Thyroid gland (tissue), 4 donors: ENCODE data around the gene F13A1. TPM values are rescaled to one million over a fixed set of nuclear protein-coding genes. Genes with fewer than 3 reads are reported as not detected.

Source experiments
- DNase-seq, 2 donors: peaks; one replicate each; pipeline ENCODE4 v3.0.0-alpha.2; 2019
- H3K27ac ChIP-seq, 3 donors: fragments of 200-600 bp; sonication (generic); 1 replicate in 2 of 3; 2 replicates in 1 of 3; pipeline ENCODE4 v1.5.1; 2016 to 2019; ENCODE audit warnings: mild to moderate bottlenecking in 1 of 3, moderate library complexity in 1 of 3
- H3K27me3 ChIP-seq: fragments of 200-600 bp; sonication (generic); one replicate; pipeline ENCODE4 v1.5.1; 2019
- H3K36me3 ChIP-seq, 2 donors: fragments of 200-600 bp; sonication (generic); one replicate each; pipeline ENCODE4 v1.5.1; 2016 to 2019
- H3K4me1 ChIP-seq, 2 donors: fragments of 200-600 bp; sonication (generic); one replicate each; pipeline ENCODE4 v1.5.1; 2017 to 2019
- H3K4me3 ChIP-seq, 3 donors: fragments of 200-600 bp; sonication (generic); replicated peaks in 1 of 3; 1 replicate in 2 of 3; 2 replicates in 1 of 3; pipeline ENCODE4 v1.5.1; 2016; ENCODE audit warnings: mild to moderate bottlenecking in 1 of 3
- H3K9me3 ChIP-seq: fragments of 200-600 bp; sonication (generic); one replicate; pipeline ENCODE4 v1.5.1; 2017
- POLR2A ChIP-seq, 2 donors: fragments of 450-650 bp; IDR thresholded peaks; one replicate each; pipeline ENCODE4 v1.6.1; 2017; ENCODE audit warnings: antibody characterized with exemption in 2 of 2, mild to moderate bottlenecking in 2 of 2, moderate library complexity in 1 of 2
- WGBS, 2 donors: methylation state at CpG; one replicate each; pipeline ENCODE4 v1.1.5; 2017; 5-methylcytosine and 5-hydroxymethylcytosine counted together
- intact Hi-C: fragments of 100-400 bp; cut with DNase I; formaldehyde crosslinking; loops from one replicate; pipeline ENCODE4 v1.15.1; 2023
- total RNA-seq, 4 donors: library from RNA; depleted of rRNA; stranded (reverse); fragments of >200 nt; gene quantifications; one replicate each; pipeline ENCODE4 v1.2.3, GENCODE V29; 2016
- TF ChIP-seq, protein P1 (sequence below), 6 experiments: fragments of 200-600 bp in 3 of 6; fragments of 450-650 bp in 3 of 6; sonication (generic) in 3 of 6; IDR thresholded peaks; one replicate each; pipeline ENCODE4 v1.5.1; 2016 to 2019; ENCODE audit warnings: antibody characterized with exemption in 6 of 6, mild to moderate bottlenecking in 2 of 6, inconsistent platforms in 1 of 6, moderate library complexity in 1 of 6

Gene F13A1
- total RNA-seq, 4 donors from 2014 or later: 23.7 to 139 (median 54.7) TPM

DNA sequence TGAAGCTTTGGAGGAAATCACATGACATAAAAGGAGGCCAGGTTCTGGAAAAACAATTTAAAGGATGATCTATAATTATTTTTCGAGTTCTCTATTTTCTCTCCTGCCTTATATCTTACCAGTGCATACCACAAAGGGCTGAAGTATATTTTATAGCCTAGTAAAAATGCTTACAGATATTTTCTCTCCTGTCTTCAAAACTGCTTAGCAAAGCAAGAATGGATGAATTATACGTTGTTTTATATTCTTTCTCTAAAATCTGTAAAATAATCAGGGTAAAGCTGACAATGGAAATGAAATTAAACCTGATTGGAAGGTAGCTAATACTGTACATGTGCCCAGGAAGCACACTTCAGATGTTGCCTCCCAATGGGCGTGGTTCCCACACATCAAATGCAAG lies 123.7 kb downstream of the F13A1 start:
- Histone ChIP-seq H3K36me3 (no peaks in the 10 kb centered on the region), H3K4me3 (no peak overlapping the region), H3K4me1 (no peaks in the 10 kb centered on the region), H3K27ac (no peak overlapping the region), H3K27me3 (no peaks in the 10 kb centered on the region), H3K9me3 (no peaks in the 10 kb centered on the region)
- TF ChIP-seq, protein P1, sequence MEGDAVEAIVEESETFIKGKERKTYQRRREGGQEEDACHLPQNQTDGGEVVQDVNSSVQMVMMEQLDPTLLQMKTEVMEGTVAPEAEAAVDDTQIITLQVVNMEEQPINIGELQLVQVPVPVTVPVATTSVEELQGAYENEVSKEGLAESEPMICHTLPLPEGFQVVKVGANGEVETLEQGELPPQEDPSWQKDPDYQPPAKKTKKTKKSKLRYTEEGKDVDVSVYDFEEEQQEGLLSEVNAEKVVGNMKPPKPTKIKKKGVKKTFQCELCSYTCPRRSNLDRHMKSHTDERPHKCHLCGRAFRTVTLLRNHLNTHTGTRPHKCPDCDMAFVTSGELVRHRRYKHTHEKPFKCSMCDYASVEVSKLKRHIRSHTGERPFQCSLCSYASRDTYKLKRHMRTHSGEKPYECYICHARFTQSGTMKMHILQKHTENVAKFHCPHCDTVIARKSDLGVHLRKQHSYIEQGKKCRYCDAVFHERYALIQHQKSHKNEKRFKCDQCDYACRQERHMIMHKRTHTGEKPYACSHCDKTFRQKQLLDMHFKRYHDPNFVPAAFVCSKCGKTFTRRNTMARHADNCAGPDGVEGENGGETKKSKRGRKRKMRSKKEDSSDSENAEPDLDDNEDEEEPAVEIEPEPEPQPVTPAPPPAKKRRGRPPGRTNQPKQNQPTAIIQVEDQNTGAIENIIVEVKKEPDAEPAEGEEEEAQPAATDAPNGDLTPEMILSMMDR (IDR thresholded peaks at IDR 0.05): no peak
- TF ChIP-seq POLR2A (IDR thresholded peaks at IDR 0.05): no peak
- 75 to 83% methylated on average over 3 of the region's 3 CpGs for WGBS, 2 donors
- intact Hi-C loops: no loop called here
- no peak for DNase-seq

DNA sequence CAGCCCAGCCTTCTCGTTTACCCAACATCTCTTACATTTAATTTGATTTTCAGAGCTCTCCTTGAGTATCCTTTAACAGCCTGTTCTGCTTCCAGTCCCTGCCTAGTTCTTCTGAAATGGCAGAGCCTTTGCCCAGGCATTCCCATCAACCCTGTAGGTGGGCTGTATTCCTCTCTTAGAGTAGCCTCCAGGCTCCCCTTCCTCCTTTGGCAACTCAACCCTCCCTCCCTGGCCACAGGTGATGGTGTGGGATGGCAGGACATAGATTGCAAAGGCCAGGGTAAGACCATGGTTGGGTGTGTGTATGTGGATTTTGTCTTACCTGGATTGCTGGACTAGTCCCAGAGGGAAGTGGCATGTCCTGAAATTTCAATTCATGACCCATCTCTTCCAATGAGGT lies 125.4 kb downstream of the F13A1 start:
- no peak for DNase-seq
- H3K36me3 ChIP-seq: no peaks in the 10 kb centered on the region
- H3K27me3 ChIP-seq: no peaks in the 10 kb centered on the region
- 90 to 95% methylated on average over 1 of the region's 1 CpG for WGBS, 2 donors
- TF ChIP-seq, protein P1 (IDR thresholded peaks at IDR 0.05): no peak
- TF ChIP-seq POLR2A (IDR thresholded peaks at IDR 0.05): no peak
- no peak overlapping the region for H3K4me3 ChIP-seq
- no peak overlapping the region for H3K27ac ChIP-seq
- no peaks in the 10 kb centered on the region for H3K4me1 ChIP-seq
- intact Hi-C loops: no loop called here
- H3K9me3 ChIP-seq: no peaks in the 10 kb centered on the region

DNA sequence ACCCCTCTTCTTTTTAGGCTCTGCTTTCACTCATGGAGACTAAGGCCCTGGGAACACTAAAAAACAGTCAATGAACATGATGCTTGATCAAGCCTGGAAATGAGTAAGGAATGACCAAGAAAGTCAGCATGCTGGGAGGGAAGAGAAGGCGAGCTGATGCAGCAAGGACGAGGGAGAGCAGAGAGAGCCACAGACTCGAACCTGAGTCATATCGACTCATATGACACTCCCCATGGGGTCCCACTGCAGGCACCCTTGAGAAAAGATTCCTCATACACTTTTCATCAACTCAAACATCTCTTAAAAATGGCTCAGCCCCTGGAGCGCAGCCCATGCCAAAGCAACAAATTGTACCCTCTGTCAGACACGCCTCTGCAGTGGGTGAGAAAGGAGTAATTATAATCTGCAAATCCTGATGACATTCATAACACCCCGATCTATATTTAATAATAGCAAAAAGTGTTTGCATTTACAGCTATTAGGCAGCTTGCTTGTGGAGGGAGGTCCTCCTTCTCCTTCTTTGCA lies 127.2 kb downstream of the F13A1 start:
- Histone ChIP-seq H3K9me3 (no peaks in the 10 kb centered on the region), H3K4me3 (no peak overlapping the region), H3K27ac (no peak overlapping the region), H3K27me3 (no peaks in the 10 kb centered on the region), H3K36me3 (no peaks in the 10 kb centered on the region), H3K4me1 (no peaks in the 10 kb centered on the region)
- intact Hi-C loops: no loop called here
- no peak for DNase-seq
- WGBS, 2 donors: 82 to 88% methylated on average over 7 of the region's 7 CpGs
- no peak for TF ChIP-seq POLR2A (IDR thresholded peaks at IDR 0.05)
- TF ChIP-seq, protein P1 (IDR thresholded peaks at IDR 0.05): no peak

DNA sequence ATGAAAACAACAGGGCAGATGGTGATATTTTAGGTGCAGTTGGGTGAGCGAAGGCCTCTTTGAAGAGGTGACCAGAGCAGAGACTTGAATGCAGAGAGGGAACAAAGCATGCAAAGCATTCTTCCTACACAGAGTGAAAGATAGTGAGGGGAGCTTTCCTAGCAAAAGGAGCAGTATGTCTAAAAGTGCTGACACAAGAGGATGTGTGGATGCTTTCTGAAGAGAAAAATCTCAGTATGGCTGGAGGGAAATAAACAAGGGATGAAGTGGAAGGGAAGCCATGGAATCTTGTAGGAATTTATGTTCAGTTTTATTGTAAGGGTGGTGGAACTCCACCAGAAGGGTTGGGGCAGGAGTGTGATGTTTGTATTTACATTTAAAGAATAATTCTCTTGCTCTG lies 128.6 kb downstream of the F13A1 start:
- 94 to 95% methylated on average over 1 of the region's 1 CpG for WGBS, 2 donors
- H3K4me3 ChIP-seq: no peak overlapping the region
- TF ChIP-seq, protein P1 (IDR thresholded peaks at IDR 0.05): no peak
- TF ChIP-seq POLR2A (IDR thresholded peaks at IDR 0.05): no peak
- no peaks in the 10 kb centered on the region for H3K27me3 ChIP-seq
- DNase-seq: no peak
- intact Hi-C loops: no loop called here
- no peaks in the 10 kb centered on the region for H3K4me1 ChIP-seq
- no peaks in the 10 kb centered on the region for H3K36me3 ChIP-seq
- no peaks in the 10 kb centered on the region for H3K9me3 ChIP-seq
- H3K27ac ChIP-seq: no peak overlapping the region

DNA sequence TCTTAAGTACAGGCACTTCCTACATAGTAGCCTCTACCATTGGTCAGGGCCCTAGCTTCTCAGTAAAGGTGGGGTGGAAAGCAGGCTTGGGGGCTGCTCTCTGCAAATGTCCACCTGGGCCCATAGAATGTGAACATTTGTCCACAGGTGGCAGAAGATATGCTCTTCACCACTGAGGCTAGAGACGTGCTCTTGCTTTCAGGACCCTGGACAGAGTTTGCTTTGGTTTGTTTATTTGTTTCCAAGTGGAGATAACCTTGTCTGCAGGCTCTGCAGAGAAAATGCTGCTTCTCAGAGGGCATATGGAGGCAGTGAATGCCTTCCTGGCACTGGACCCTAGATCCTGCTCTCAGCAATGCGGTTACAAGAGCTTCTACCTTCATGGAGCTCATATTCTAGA lies 129.0 kb downstream of the F13A1 start:
- intact Hi-C loops: no loop called here
- H3K4me3 ChIP-seq: no peak overlapping the region
- H3K36me3 ChIP-seq: no peaks in the 10 kb centered on the region
- H3K9me3 ChIP-seq: no peaks in the 10 kb centered on the region
- H3K4me1 ChIP-seq: no peaks in the 10 kb centered on the region
- no peak for TF ChIP-seq POLR2A (IDR thresholded peaks at IDR 0.05)
- TF ChIP-seq, protein P1 (IDR thresholded peaks at IDR 0.05): no peak
- WGBS, 2 donors: 50 to 58% methylated on average over 2 of the region's 2 CpGs
- DNase-seq: no peak
- H3K27ac ChIP-seq: no peak overlapping the region
- H3K27me3 ChIP-seq: no peaks in the 10 kb centered on the region
